Dermis microvascular lymphatic vessel endothelial cell (primary cell): ENCODE results near the gene FGF8. TPM values are rescaled to one million over a fixed set of nuclear protein-coding genes. Genes with fewer than 3 reads are reported as not detected.
A peak's percentile ranks its signal among the peaks of the same experiment; 100 is the strongest.

ENCODE experiments used
- DNase-seq, 2 donors: peaks; one replicate each; pipeline versions ENCODE4 v3.0.0 to v3.0.0-alpha.2; 2010; ENCODE audit warnings: low read depth in 2 of 2
- total RNA-seq: library from RNA; depleted of rRNA; stranded (reverse); fragments of >200 nt; gene quantifications from 2 replicates; pipeline ENCODE4 v1.2.1, GENCODE V29; 2014

FGF8 gene
- total RNA-seq, 1 donor from 2014 or later: not detected

DNA sequence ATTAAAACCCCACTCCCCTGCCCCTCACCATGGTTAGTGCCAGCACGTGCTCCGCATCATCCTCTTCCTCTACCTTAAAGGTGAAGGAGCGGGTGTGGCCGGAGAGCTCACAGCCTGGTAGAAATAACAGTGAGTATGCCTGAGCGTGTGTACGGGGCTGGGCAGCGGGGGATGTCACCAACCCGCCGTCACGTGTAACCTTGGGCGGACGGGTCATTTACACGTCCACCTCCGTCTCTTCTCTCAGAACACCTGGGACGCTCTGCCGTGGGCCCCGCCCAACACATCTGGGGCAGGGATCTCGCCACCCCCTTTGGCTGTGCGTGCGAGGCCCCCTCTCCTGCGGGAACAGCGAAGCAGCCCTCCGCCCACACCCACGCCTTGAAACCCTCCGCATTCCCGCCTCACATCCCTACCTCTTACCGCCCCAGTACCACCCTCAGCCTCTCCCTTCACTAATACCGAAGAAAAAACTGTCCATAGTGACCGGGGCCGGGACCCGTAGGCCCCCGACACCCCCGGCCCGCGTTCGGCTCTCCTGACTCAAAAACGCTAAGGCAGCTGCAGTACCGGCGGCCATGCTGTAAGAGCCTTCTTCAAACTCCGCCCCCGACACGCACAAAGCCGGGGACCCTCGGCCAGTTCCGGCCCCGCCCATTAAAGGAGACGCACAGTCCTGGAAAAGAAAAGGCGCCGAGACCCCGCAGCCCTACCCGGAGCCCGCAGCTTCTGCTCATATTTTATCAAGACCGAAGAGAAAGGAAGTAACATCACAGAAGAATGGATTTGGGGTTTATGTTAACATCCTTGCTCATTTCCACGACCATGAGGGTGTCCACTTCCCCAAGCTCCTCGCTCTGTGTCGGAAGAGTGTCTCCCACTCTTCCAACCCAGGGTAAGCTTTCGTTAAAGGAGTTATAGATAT is 7.2 kb upstream of the FGF8 start, which contains the start of gene NPM3:
Gene NPM3 (minus strand): TSS at position 636 of the 925 bp plus-strand sequence. CDS start 56 bp downstream, at position 580.
- DNase-seq: peak; percentile 36 to 79

DNA sequence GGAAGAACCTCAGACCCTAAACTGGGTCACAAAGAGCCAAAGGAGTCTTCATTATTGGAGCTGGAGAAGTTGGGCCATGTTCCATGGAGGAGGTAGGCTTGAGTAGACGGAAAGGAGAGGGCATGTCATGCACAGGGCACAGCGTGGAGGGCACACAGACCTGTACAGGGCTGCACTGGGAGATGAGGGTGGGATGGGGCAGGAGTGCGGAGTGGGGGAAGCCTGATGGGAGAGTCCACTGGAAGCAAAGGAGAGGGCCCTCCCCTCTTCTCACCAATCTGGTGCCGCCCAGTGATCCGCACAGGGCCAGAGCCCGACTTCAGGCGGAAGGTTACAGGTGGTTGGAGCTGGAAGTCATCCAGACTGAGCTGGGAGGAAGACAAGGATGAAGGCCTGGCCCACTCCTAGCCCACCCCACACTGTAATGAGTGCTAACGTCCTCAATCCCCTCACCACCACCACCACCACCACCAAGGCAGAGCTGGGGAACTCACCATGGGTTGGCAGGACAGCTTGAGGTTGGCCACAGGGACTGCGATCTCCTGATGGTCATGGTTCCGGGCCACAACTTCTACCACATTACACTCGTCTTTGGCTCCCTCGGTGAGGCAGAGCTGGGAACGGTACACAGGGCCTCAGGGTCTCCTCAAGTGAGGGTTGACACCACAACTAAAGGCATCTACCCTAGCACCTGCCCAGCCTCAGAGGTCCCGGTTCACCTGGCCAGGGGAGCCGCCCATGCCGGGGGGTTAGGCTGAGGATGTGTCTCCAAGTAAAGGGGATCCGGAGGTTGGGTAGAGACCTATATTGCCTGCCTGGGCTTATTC is 6.3 kb upstream of the FGF8 start:
- DNase-seq: no peak

- no peak for DNase-seq
These were observed 5.7 kb upstream of the FGF8 start for GRCh38 chr10:101781655-101781983.

DNA sequence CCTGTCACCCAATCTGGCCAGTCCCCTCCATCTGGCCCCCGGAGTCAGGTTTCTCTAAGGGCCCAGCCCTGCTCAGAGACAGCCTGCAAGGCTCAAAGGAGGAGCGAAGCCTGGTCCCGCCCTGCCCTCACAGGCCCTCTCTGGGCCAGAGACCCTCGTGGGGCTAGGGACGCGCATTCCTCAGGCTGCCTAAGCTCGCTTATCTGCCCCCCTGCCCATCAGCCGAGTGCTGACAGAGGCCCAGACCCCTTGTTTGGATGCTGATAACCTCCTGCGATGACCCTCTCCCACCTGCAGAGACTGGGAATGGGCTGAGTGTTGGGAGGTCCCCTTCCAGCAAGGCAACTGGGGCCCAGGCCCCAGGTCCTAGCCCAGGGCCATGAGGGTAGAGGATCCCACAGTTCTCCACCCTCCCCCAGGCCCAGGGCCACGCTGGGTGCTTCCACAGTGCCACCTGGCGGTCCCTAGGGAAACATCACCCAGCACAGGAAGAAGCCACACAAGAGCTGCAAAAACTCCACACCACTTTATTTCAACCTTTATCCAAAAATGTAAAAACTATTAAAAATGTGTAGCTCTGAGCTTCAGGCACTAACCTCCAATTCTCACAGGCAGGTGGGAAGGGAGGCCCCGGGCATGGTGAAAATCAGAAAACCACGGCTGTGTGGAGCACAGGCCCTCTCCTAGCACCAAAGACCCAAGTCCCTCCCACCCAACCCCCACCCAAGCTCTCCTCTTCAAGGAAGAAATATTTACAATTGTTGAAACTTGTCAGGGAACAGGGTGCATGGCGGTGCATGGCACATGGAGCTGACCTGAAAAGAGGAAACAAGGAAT is 5.1 kb upstream of the FGF8 start:
- DNase-seq: peak; percentile 26 to 59

- no peak for DNase-seq
These were observed 4.4 kb upstream of the FGF8 start for GRCh38 chr10:101780187-101780817.

DNA sequence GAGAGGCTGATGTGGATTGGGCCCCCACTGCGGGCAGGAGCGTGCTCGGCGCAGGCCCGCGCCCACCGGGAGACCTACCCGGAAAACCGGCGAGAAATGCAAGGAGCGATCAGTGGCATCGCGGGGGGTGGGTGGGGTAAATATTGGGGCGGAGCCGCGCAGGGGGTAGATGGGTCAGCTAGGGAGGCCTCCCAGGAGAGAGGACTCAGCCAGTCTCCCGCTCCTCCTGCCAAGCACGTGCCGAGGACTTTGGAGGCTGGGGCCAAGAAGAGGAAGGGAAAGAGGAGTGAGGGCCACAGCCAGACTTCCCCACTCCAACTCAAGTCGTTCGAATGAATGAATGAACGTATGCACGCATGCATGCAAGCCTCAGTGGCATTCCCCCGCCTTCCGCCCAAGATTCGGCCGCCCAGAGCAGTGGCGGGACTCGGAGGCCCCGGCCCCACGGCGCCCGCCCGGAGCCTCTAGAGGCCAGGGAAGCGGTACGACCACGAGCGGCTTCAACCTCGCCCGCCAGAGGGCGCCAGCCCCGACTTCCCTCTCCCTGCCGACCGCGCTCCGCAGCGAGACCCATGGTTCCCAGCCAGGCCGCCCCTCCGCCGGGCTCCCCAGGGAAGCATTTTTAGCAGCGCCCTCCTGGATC is 3.8 kb upstream of the FGF8 start:
- peak; percentile 38 to 71 for DNase-seq

DNA sequence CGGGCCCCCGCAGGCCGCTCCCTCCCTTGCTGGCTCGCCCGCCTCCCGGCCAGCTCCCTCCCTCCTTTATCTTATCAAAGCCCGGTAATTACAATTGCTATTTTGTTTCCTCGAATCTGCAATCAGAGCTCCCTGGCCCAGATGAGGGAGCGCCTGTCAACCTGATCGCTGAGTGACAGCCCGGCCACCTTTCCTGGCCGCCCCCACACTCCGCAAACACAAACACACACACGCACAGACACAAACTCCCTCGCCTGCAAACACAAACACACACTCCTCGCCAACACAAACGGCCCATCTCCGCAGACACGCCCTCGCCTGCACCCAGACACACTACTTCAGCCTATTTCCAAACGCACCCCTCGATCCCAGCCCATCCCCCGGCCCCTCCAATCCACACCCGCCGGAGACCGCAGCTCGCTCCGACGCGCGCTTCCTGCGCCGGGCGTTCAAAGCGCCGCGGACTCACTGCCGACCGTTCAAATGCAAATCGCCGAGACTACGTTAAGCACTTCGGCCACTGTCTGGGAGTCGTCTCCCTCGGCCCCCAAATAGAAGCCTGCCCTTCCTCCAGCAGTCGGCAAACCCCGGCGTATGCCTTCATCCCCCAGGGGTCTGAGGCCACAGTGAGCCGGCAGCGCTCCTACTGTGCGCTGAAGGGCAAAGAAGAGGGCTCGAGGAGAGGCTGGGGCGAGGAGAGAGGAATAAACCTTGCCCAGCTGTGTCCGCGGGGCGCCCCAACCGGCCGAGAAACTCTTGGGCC is 3.0 kb upstream of the FGF8 start:
- DNase-seq: peak; percentile 6 to 51

GRCh38 chr10:101778151-101778780 is 2.4 kb upstream of the FGF8 start:
- DNase-seq: no peak

- DNase-seq: no peak
These were observed 1.8 kb upstream of the FGF8 start for GRCh38 chr10:101777619-101778145.

DNA sequence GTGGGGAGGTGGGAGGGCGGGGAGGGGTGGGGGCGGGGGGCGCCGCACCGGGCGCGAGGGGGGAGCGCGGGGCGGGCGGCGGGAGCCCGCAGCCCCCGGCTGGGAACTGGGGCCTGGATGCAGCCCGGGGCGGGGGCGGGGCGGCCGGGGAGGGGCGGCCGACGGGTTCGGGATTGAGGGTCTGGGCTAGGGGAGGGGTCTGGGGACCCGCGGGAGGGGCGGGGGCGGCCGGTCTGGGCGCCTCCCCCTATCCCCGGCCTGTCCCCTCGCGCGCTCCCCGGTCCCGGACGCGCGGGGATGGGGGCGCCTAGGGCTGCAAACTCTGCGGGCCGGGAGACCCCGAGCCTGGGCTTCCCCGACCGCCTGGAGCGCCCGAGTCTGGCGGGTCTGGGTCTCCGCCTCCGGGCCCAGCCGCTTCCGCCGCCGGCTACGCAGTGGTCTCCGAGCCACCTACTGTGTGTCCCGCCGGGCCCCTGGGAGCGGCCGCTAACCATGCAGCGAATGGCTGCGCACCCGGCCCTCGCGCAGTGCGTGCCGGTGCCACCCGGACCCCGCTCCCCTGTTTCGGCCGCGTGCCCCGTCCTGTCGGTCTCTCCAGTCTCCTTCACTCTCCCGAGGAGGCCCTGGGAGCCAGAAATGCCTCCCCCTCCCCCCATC is 375 bp upstream of the FGF8 start:
- no peak for DNase-seq

DNA sequence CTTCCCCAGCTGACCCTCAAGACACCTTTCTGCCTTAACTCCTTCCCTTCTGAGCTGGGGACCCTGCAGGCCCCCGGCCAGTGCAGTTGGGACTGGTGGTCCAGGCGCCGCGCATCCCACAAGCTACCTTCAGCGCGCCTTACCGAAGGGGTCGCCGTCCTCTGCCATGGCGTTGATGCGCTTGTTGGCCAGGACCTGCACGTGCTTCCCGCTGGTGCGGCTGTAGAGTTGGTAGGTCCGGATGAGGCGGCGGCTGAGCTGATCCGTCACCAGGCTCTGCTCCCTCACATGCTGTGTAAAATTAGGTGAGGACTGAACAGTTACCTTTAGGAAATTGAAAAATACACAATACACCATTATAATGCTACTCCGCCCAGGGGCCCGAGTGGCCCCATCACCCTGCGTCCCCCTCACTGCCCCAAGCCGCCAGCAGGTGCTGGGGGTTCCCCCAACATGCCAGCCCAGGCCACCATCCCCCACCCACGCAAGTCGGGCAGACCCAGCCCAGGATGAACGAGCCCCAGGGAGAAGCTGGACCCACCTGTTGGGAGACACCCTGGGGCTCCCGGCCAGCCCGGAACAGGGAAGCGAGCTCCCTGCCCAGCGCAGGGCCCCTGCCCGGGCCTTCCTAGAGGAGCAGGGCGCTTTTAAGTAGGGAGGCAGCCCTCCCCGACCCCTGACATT is 1.2 kb downstream of the FGF8 start:
- DNase-seq: no peak

DNA sequence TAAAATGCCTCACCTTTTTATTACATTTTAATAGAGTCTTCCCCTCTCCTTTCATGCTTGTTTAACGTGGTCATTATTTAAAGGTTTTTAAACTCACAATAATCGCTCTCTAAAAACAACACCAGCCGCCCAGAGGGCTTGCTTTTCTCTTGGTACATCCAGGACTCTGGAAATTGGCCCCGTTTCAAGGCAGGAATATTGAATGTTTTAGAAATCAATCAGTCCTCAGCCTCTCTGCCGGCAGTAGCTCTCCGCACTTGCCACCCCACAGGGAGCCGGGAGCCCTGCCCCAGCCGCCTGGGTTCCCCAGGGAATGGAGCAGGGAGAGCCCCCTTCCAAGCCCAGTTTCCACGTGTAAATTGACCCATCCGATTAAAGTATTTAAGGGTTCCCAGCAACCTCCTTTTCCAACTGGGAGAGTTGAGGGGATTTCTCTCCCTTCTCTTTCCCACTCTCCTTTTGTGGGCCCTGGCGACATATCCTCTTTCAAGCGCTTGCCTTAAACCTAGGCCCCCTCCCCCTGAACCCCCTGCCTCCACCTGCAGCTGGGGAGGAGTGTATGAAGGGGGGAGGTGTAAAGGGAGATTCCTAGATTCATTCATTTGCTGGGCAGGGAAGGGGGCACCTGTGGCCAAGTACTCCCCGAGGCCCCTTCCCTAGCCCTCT is 1.9 kb downstream of the FGF8 start:
- no peak for DNase-seq

DNA sequence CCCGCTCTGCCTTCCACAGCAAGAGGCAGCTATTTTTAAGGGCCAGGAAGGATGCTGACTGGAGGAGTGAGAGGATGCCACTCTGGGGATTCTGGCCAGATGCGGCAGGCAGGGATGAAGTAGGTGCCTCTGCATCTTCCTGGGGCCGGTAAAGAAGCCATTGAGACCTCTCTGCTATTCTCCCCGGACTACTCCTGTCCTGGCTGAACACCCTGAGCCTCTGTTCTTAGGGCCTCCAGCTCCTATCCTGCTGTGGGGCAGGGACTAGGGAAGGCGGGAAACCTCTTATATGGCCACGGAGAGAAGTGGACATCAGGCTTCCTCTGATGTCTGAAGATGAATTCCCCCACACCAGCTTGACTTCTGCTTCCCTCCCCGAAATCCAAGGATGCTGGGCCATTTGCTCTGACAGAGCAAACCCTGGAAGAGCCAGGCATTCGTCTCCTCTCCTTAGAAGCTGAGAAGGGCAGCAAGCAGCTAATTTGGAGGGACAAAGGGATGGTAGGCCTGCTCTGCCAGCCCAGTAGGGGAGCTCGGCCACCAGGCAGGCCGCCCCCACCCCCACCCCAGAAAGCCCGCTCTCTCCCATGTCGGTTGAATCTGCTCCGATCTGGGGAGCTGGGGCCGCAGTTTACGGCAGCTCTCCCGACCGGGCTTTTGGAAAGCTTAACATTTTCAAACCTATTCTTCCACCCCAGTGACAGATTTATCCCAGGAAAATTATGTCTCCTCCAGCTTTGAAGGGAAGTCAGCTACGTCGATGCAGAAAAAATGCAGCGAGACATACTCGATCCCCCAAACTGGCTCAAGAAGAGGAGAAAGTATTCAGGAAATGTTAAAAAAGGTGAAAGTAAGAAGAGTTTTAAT is 2.8 kb downstream of the FGF8 start:
- DNase-seq: no peak

DNA sequence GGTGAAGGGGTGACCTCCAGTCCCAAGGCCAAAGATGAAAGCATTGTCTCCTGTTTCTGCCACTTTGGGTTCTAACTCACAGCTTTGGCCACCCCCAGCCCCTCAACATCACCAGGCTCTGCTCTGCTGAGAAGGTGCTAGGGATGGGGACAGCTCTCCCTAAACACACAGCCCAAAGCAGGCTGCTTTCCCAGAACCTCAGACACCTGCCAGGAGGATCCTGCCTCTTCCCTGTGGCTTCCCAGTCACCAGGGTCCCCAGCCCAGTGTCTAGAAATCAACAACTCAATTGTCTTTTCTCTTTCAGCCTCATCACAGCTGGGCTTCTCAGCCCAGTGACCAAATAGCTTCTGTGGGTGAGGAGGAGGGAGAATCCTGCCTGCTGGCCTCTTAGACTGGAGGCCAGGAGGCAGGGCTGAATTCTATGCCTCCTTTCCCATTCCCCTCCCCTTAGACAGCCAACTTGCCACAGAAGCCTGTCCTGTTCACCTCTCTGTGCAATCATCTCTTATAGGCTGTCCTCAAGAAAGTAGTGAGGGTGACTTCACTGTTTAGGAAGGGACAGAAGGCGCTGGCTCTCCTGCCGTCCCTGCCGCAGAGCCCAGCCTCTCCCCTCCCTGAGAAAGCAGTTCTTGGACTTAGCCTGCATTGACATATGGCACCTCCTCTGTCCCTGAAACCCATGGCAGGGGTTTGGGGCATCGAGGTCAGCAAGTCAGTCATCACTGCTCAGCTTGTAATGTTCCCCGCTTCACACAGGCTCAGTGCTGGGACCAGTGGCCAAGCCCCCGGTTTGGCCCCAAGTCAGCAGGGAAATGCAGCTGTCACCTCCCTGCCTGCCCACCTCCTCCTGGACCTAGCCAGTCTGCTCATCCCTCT is 3.7 kb downstream of the FGF8 start:
- no peak for DNase-seq

DNA sequence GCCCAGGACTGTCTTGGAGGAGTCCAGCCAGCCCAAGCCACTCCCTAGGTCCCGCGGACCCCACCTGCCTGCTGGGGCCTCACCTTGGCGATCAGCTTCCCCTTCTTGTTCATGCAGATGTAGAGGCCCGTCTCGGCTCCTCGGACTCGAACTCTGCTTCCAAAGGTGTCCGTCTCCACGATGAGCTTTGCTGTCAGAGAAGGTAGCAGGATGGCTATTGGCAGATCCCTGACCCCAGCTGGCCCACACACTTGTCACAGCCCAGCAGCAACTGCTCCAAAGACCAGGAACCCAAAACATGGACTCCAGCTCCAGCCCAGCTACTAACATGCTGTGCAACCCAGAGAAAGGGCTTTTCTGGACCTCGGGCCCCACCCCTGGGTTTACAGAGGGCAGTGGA is 4.5 kb downstream of the FGF8 start:
- no peak for DNase-seq
